G401.6 (cell line): ENCODE data around the gene SLIT3.

ENCODE experiments used
- FAIRE-seq: peaks from 2 replicates; lab custom pipeline; 2012; peaks lifted over from hg19 to GRCh38; lab: Jason Lieb, UNC

SLIT3 gene

GRCh38 chr5:168793841-168794837, 506.8 kb downstream of the SLIT3 start:
- no peak for FAIRE-seq

- FAIRE-seq, result no peak
Observed at GRCh38 chr5:168792678-168793077, 508.3 kb downstream of the SLIT3 start.

GRCh38 chr5:168790671-168791250, 510.2 kb downstream of the SLIT3 start:
- no peak for FAIRE-seq

GRCh38 chr5:168790002-168790635, 510.8 kb downstream of the SLIT3 start:
- FAIRE-seq, result no peak

- no peak for FAIRE-seq
Observed at GRCh38 chr5:168788786-168789185, 512.2 kb downstream of the SLIT3 start.

GRCh38 chr5:168788107-168788506, 512.8 kb downstream of the SLIT3 start:
- FAIRE-seq, result no peak

GRCh38 chr5:168786147-168786546, 514.8 kb downstream of the SLIT3 start:
- FAIRE-seq, result no peak

GRCh38 chr5:168784454-168784853, 516.5 kb downstream of the SLIT3 start:
- no peak for FAIRE-seq

- FAIRE-seq, result no peak
Observed at GRCh38 chr5:168781941-168782571, 518.9 kb downstream of the SLIT3 start.

- FAIRE-seq, result no peak
Observed at GRCh38 chr5:168780888-168781287, 520.1 kb downstream of the SLIT3 start.

GRCh38 chr5:168779333-168779732, 521.6 kb downstream of the SLIT3 start:
- FAIRE-seq, result no peak

- FAIRE-seq, result no peak
Observed at GRCh38 chr5:168778536-168778935, 522.4 kb downstream of the SLIT3 start.

- FAIRE-seq, result no peak
Observed at GRCh38 chr5:168777651-168778050, 523.3 kb downstream of the SLIT3 start.

GRCh38 chr5:168776070-168776469, 524.9 kb downstream of the SLIT3 start:
- no peak for FAIRE-seq

- FAIRE-seq, result no peak
Observed at GRCh38 chr5:168773226-168773625, 527.7 kb downstream of the SLIT3 start.

GRCh38 chr5:168772316-168772961, 528.5 kb downstream of the SLIT3 start:
- no peak for FAIRE-seq

GRCh38 chr5:168771678-168772077, 529.3 kb downstream of the SLIT3 start:
- FAIRE-seq, result no peak

- no peak for FAIRE-seq
Observed at GRCh38 chr5:168770996-168771395, 529.9 kb downstream of the SLIT3 start.

GRCh38 chr5:168770036-168770498, 530.9 kb downstream of the SLIT3 start:
- no peak for FAIRE-seq

- no peak for FAIRE-seq
Observed at GRCh38 chr5:168768172-168768571, 532.8 kb downstream of the SLIT3 start.

- FAIRE-seq, result no peak
Observed at GRCh38 chr5:168766426-168766700, 534.6 kb downstream of the SLIT3 start.
